Neural crest cell (in vitro differentiated cells): ENCODE measurements around the gene TCF7L1. TPM values are rescaled to one million over a fixed set of nuclear protein-coding genes. Genes with fewer than 3 reads are reported as not detected.

Experiments
- DNase-seq: peaks from one replicate; pipeline ENCODE4 v3.0.0; 2021; ENCODE audit warnings: low read depth, mixed read lengths, low spot score
- H3K27ac Mint-ChIP-seq: one replicate; pipeline ENCODE4 v1.8.0; 2021; ENCODE audit warnings: mild to moderate bottlenecking, mixed read lengths; ENCODE audit not compliant: unreplicated experiment
- H3K27me3 Mint-ChIP-seq: 2 replicates; pipeline ENCODE4 v1.8.0; 2021; ENCODE audit warnings: low read depth, mild to moderate bottlenecking, mixed read lengths
- H3K36me3 Mint-ChIP-seq: 2 replicates; pipeline ENCODE4 v1.8.0; 2021; ENCODE audit warnings: low read depth, mild to moderate bottlenecking, mixed read lengths
- H3K4me1 Mint-ChIP-seq: 2 replicates; pipeline ENCODE4 v1.8.0; 2021; ENCODE audit warnings: mixed read lengths
- H3K4me3 Mint-ChIP-seq: one replicate; pipeline ENCODE4 v1.8.0; 2021; ENCODE audit warnings: mild to moderate bottlenecking, mixed read lengths
- H3K9me3 Mint-ChIP-seq: 2 replicates; pipeline ENCODE4 v1.8.0; 2021; ENCODE audit warnings: mixed read lengths
- total RNA-seq: library from RNA; stranded (reverse); gene quantifications from 2 replicates; pipeline ENCODE4 v1.2.1, GENCODE V29; 2021
- TF ChIP-seq, protein P1 (sequence below): fragments of 200-600 bp; sonication (generic); conservative IDR thresholded peaks from 2 replicates; pipeline ENCODE4 v1.5.0; 2021; ENCODE audit warnings: antibody characterized with exemption, mild to moderate bottlenecking

Gene TCF7L1
- total RNA-seq, 1 donor from 2014 or later, result 40.3 TPM

- peaks cover 28% of the 10 kb centered on the region for H3K4me1 Mint-ChIP-seq
- TF ChIP-seq, protein P1, sequence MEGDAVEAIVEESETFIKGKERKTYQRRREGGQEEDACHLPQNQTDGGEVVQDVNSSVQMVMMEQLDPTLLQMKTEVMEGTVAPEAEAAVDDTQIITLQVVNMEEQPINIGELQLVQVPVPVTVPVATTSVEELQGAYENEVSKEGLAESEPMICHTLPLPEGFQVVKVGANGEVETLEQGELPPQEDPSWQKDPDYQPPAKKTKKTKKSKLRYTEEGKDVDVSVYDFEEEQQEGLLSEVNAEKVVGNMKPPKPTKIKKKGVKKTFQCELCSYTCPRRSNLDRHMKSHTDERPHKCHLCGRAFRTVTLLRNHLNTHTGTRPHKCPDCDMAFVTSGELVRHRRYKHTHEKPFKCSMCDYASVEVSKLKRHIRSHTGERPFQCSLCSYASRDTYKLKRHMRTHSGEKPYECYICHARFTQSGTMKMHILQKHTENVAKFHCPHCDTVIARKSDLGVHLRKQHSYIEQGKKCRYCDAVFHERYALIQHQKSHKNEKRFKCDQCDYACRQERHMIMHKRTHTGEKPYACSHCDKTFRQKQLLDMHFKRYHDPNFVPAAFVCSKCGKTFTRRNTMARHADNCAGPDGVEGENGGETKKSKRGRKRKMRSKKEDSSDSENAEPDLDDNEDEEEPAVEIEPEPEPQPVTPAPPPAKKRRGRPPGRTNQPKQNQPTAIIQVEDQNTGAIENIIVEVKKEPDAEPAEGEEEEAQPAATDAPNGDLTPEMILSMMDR, result no peak
- no peaks in the 10 kb centered on the region for H3K27me3 Mint-ChIP-seq
- no peak for DNase-seq
- H3K27ac Mint-ChIP-seq, result peak overlapping the region; percentile 58
- no peaks in the 10 kb centered on the region for H3K9me3 Mint-ChIP-seq
- no peaks in the 10 kb centered on the region for H3K36me3 Mint-ChIP-seq
- no peak overlapping the region for H3K4me3 Mint-ChIP-seq
Measured at GRCh38 chr2:85275984-85276540, 142.9 kb downstream of the TCF7L1 start.

- Mint-ChIP-seq H3K27ac (peak overlapping the region; percentile 58), H3K9me3 (no peaks in the 10 kb centered on the region), H3K4me3 (no peak overlapping the region), H3K36me3 (no peaks in the 10 kb centered on the region), H3K4me1 (peaks cover 28% of the 10 kb centered on the region), H3K27me3 (no peaks in the 10 kb centered on the region)
- TF ChIP-seq, protein P1, result no peak
- DNase-seq, result no peak
Measured at GRCh38 chr2:85276571-85277118, 143.5 kb downstream of the TCF7L1 start.

GRCh38 chr2:85277416-85278158, 144.4 kb downstream of the TCF7L1 start:
- Mint-ChIP-seq H3K27ac (no peak overlapping the region), H3K4me1 (peaks cover 27% of the 10 kb centered on the region), H3K9me3 (no peaks in the 10 kb centered on the region), H3K36me3 (no peaks in the 10 kb centered on the region), H3K4me3 (no peak overlapping the region), H3K27me3 (no peaks in the 10 kb centered on the region)
- DNase-seq, result no peak
- TF ChIP-seq, protein P1, result no peak

- no peaks in the 10 kb centered on the region for H3K27me3 Mint-ChIP-seq
- H3K36me3 Mint-ChIP-seq, result no peaks in the 10 kb centered on the region
- no peaks in the 10 kb centered on the region for H3K9me3 Mint-ChIP-seq
- H3K4me3 Mint-ChIP-seq, result no peak overlapping the region
- H3K4me1 Mint-ChIP-seq, result peaks cover 29% of the 10 kb centered on the region
- TF ChIP-seq, protein P1, result no peak
- DNase-seq, result no peak
- no peak overlapping the region for H3K27ac Mint-ChIP-seq
Measured at GRCh38 chr2:85278361-85278760, 145.2 kb downstream of the TCF7L1 start.

DNA sequence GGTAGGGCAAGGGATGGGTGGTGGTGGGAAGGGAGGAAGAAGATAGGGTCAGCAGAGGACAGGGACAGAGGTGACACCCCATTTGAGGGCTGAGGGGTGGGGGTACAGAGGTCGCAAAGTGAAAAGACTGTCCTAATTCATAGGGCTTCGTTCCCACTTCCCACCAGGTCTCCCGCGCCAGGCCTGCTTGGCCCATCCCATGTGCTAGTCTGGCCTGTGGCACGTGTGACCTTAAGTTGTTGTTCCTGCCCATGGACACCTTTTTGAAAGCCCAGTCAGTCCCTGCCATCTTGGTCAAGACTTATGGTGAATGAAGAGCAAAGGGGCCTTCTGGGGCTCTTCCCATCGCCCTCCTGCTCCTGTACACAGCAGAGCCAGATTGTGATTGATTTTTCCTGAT, 148.4 kb downstream of the TCF7L1 start:
- no peak overlapping the region for H3K27ac Mint-ChIP-seq
- H3K36me3 Mint-ChIP-seq, result no peaks in the 10 kb centered on the region
- H3K4me3 Mint-ChIP-seq, result no peak overlapping the region
- TF ChIP-seq, protein P1, result no peak
- no peak for DNase-seq
- no peaks in the 10 kb centered on the region for H3K27me3 Mint-ChIP-seq
- peaks cover 31% of the 10 kb centered on the region for H3K4me1 Mint-ChIP-seq
- H3K9me3 Mint-ChIP-seq, result no peaks in the 10 kb centered on the region
